Activated CD4-positive, alpha-beta T cell treated with anti-CD3 and anti-CD28 coated beads, Interleukin-2, Interleukin-4, amounts not matched to agents 100 ng/mL and 50 ng/mL, durations not matched to agents 16 hours and 8 hours (primary cell): ENCODE data around the gene RABL3.
A peak's percentile ranks its signal among the peaks of the same experiment; 100 is the strongest.
"Not testable (repeated sequence)": the region's sequence is repeated elsewhere in the genome, so short reads cannot be mapped to it uniquely, and the experiment has no call there.

Source experiments
- DNase-seq: peaks from one replicate; pipeline ENCODE4 v3.0.0-alpha.2; 2020; ENCODE audit warnings: low spot score

RABL3 gene, protein sequence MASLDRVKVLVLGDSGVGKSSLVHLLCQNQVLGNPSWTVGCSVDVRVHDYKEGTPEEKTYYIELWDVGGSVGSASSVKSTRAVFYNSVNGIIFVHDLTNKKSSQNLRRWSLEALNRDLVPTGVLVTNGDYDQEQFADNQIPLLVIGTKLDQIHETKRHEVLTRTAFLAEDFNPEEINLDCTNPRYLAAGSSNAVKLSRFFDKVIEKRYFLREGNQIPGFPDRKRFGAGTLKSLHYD

GRCh38 chr3:120742198-120742848 lies at the start of gene RABL3, which contains the start of gene GTF2E1:
TSS of gene RABL3 (minus strand) at chr3:120742516. CDS start at chr3:120742507, 9 bp downstream.
TSS of gene GTF2E1 (plus strand) at chr3:120742744. CDS start at chr3:120750553, 7,809 bp downstream.
- DNase-seq = peak; percentile 99

DNA sequence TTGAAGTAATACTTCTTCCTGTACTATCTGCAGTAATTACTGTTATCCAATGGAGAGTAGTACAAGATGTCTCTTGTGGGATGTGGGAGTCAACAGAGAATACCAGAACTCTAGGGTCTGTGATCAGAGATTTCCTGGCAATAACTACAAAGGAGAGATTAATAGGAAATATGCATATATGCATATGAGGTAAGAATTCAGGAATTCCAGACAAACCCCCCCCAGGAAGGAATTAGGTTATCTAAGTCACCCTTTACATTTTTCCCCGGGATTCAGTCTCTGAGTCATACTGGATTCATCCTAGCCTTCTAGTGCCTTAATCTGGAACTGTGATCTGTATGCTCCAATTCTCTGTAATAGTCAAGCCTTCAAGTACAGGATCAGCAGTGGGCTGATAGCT lies 49.6 kb upstream of the RABL3 start:
- no peak for DNase-seq

DNA sequence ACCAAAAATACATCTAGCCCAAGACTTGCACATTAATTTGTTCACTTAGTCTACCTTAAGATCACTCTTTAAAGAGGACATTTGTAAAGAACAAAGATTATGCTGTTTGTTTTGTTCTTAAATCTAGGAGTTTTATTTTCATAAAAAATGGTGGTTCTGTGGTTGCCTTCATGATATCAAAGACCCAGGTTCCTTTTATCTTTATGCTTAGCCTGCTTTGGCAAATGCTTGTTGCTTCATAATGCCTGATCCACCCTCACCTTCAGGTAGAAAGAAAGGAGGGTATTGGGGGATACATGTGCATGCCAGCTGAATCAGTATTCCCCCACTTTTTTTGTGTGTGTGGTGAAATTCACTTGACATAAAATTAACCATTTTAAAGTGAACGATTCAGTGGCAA lies 48.7 kb upstream of the RABL3 start:
- no peak for DNase-seq

- DNase-seq = not testable (repeated sequence)
Observed at GRCh38 chr3:120785832-120786231, 43.5 kb upstream of the RABL3 start.

GRCh38 chr3:120780977-120781376 lies 38.7 kb upstream of the RABL3 start:
- no peak for DNase-seq

DNA sequence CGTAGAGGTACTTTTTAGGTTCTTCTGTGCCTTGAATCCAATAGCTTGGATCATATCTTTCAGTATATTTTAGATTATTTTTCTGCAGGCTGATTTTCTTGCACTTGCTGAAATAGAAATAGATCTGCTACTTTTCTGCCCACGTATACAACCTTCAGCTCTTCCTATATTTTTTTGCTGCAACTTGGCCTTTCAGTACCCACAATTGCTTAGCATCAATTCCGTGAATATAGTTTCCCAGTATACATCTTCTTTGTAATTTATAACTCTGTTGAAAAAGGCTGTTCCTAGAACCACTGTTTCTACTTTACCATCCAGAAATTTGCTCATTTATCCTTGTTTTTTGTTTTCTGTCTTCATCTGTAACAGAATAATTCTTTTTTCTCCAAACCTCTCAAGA lies 36.5 kb upstream of the RABL3 start:
- no peak for DNase-seq

DNA sequence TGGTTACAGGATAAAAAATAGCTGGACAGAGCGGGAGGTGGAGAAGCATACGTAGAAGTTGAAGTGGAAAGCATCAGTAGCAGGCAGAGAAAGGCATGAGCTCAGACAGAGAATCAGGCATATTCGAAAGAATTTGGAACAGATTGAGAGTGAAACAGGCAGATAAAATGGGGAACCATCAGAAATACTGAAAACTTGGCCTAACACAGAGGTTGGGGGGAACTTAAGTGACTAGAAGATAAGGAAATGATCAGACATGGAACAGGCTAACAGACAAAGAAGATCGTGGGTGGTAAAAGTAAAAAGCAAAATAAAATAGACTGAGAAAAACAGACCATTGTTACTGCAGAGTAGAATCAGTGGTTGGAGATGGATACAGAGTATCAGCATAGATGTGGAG lies 33.1 kb upstream of the RABL3 start:
- no peak for DNase-seq

DNA sequence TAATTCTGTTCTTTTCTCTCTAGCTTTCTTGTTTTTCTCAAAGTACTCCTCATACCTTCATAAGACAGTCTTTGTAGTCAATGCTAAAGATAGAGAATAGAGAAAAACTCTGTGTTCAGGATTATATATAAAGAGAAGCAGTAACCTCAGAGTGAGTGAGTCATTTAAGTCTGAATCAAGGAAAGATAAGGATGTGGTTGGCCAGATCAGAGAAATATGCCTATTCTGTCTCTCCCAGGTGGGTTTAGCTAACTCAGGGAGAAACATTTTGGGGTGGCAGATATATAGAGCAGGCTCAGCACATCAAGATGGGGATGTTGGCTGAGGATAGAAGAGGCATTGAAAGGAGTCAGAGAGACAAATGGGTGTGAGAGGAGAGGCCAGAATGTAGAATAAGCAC lies 31.6 kb upstream of the RABL3 start:
- peak; percentile 50 for DNase-seq

DNA sequence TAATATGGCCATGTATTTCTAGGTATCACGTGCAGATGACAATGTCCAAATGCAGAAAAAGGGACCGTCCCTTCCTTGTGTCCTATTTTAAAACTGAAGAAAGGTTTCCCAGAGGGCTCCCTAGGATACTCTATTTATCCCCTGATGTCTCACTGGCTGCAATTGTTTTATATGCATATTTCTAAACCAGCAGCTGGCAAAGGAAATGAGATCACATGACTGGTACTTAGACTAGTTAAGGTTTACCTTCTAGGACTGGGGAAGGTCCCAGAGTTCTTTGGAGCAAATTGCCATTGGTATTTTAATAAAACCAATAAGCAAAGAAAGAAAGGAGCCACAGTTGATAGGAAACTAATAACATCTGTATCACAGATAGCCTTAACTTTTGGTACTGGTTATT lies 29.8 kb upstream of the RABL3 start:
- no peak for DNase-seq

DNA sequence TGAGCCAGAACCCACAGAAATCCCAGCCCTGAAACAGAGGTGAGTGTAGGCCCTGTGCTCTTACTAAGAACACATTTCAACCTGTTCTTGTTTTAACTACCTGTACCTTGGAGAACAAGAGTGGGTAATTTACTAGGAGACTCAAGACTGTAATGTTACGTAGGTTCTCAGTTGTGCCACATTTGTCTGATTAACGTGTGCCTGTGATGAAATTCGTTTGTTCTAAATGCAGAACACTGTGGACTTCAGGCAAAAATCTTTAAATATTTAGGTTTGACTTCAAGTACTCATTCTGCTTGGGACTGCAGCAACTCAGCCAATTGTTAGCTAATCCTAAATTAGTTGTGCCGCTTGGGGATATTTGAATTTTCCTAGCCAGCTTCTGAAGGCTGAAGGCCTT lies 28.6 kb upstream of the RABL3 start:
- DNase-seq = no peak

DNA sequence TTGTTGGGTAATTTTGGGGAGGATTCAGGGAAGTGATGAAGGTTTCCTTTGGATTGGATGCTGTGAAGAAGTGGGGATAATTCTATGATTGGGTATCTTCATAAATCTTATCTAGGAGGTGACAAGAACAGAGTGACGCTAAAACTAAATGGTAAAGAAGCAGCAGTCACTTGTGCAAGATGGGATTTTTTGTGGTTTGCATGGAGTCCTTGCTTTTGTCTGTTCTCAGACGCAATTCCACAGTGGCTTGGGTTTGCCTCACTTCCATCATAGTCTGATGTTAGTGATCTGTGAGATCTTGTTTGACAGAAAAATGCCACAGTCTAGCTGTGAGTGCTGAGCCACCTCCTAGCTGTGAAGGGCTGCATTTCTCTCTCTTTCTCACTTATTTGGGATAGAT lies 27.1 kb upstream of the RABL3 start:
- no peak for DNase-seq

GRCh38 chr3:120767106-120767505 lies 24.8 kb upstream of the RABL3 start:
- no peak for DNase-seq

DNA sequence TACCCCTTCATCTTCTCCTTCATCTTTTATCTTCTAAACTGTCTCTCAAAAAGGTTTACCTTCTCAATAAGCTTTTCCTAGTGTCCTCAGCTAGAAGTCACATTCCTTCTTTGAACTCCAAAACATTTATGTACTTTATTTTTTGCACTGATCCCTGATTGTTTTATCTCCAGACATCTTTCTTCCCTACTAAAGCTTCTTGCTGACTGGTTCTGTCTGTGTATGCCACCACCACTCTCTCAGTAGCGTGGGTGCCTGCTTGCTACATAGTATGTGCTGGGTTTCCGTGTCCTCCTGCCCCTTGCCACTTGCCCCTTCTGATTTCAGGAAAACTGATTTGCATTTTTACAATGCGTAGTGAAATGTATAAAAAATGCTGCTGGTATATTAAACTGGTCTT lies 24.3 kb upstream of the RABL3 start:
- DNase-seq = no peak

DNA sequence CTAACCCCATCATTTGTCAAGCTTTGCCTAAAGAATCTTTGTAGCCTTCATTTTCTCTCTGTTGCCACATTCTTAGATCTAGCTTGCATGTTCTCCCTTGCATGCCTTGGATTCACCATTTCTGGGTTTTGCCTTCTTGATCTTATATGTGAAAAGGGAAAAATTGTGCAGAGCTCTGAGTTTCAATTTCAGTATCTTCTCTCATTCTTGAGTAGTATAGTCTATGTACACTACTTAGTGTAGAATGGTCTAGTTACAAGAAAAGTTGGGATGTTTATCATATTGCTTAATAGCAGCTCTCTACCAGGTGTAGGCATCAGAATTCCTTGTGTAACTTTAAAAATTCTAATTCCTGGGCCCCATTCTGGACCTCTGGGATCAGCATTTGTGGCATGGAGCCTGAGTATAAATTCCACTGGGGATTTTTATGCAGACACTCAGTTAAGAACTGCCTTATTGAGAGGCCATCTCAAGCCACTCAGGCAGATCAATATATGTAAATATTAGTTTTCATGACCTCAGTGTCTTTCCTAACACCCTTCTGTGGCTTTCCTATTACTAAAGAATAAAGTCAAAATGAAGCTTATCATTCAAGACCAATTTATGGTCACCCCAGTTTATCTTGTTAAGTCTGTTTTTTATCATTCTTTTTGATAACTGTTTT lies 23.6 kb upstream of the RABL3 start:
- no peak for DNase-seq

- no peak for DNase-seq
Observed at GRCh38 chr3:120764206-120764605, 21.9 kb upstream of the RABL3 start.

GRCh38 chr3:120763601-120764000 lies 21.3 kb upstream of the RABL3 start:
- no peak for DNase-seq

GRCh38 chr3:120762615-120763014 lies 20.3 kb upstream of the RABL3 start:
- peak; percentile 9 for DNase-seq

GRCh38 chr3:120758551-120758950 lies 16.2 kb upstream of the RABL3 start:
- not testable (repeated sequence) for DNase-seq

- no peak for DNase-seq
Observed at GRCh38 chr3:120756061-120756460, 13.7 kb upstream of the RABL3 start.

DNA sequence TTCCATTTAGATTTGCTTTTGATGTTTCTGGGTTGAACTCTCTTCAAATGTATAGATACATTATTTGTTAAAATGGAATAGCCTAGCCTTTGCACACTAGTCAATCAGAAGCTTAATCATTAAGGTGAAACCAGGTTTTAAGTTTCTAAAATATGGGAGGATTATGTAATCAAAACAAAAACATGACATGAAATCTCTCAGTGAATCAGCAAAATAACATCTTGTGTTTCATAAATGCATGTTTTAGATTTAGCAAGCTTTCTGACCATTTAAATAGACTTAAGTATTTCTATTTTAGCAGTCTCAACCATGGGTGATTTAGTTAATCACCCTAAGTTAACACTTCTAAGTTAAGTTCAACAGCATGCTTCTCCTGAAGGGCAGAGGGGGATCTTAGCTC lies 11.5 kb upstream of the RABL3 start:
- DNase-seq = no peak

GRCh38 chr3:120752865-120753264 lies 10.5 kb upstream of the RABL3 start:
- DNase-seq = no peak

DNA sequence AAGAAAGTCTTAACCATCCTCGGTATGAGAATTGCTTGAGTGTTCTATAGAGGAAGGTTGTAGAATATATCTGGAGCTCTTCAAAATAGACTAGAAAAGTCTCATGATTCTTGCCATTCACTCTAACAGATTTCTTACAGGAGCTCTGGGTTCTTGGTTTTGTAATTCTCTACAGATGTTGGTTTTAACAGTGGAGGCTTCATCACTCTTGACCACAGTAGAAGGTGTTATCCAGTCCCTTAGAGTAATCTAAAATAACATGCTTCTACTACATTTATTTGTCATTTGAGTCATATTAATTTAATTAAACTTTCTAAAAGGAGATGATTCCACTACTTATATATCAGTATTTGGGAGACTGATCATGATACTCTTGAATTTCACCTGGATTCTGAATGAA lies 9.9 kb upstream of the RABL3 start:
- DNase-seq = no peak

GRCh38 chr3:120749843-120750242 lies 7.5 kb upstream of the RABL3 start:
- DNase-seq = no peak
